Measurements from ENCODE around the gene HGD.
"Not testable (repeated sequence)": the region's sequence is repeated elsewhere in the genome, so short reads cannot be mapped to it uniquely, and the experiment has no call there.

Gene HGD

GRCh38 chr3:120680193-120680894 lies 1.7 kb downstream of the HGD start:
- no peak overlapping the region for H3K27ac ChIP-seq
- no peak for DNase-seq (ENCODE audit: low read depth, low spot score)

- peak overlapping the region; percentile 2 for H3K27ac ChIP-seq
- no peak for DNase-seq (ENCODE audit: low read depth, low spot score)
Observed at GRCh38 chr3:120678984-120679383, 3.1 kb downstream of the HGD start.

- H3K27ac ChIP-seq = peak overlapping the region; percentile 2
- peak; percentile 34 for DNase-seq (ENCODE audit: low read depth, low spot score)
Observed at GRCh38 chr3:120678331-120678947, 3.6 kb downstream of the HGD start.

- DNase-seq (ENCODE audit: low read depth, low spot score); H3K27ac ChIP-seq: not testable (repeated sequence)
Observed at GRCh38 chr3:120677193-120677592, 4.8 kb downstream of the HGD start.

GRCh38 chr3:120673116-120673515 lies 8.9 kb downstream of the HGD start:
- DNase-seq (ENCODE audit: low read depth, low spot score) = no peak
- H3K27ac ChIP-seq = no peak overlapping the region

GRCh38 chr3:120670576-120670975 lies 11.5 kb downstream of the HGD start:
- no peak overlapping the region for H3K27ac ChIP-seq
- DNase-seq (ENCODE audit: low read depth, low spot score) = no peak

GRCh38 chr3:120664926-120665325 lies 17.1 kb downstream of the HGD start:
- no peak for DNase-seq (ENCODE audit: low read depth, low spot score)
- H3K27ac ChIP-seq = no peak overlapping the region

- no peak overlapping the region for H3K27ac ChIP-seq
- no peak for DNase-seq (ENCODE audit: low read depth, low spot score)
Observed at GRCh38 chr3:120661945-120662344, 20.1 kb downstream of the HGD start.

- DNase-seq (ENCODE audit: low read depth, low spot score) = no peak
- H3K27ac ChIP-seq = no peak overlapping the region
Observed at GRCh38 chr3:120661106-120661905, 20.7 kb downstream of the HGD start.

GRCh38 chr3:120659834-120660233 lies 22.2 kb downstream of the HGD start:
- no peak overlapping the region for H3K27ac ChIP-seq
- DNase-seq (ENCODE audit: low read depth, low spot score) = no peak

- H3K27ac ChIP-seq = no peak overlapping the region
- DNase-seq (ENCODE audit: low read depth, low spot score) = no peak
Observed at GRCh38 chr3:120659285-120659684, 22.8 kb downstream of the HGD start.

- no peak for DNase-seq (ENCODE audit: low read depth, low spot score)
- H3K27ac ChIP-seq = no peak overlapping the region
Observed at GRCh38 chr3:120652896-120653545, 29.0 kb downstream of the HGD start.

GRCh38 chr3:120652281-120652680 lies 29.8 kb downstream of the HGD start:
- no peak overlapping the region for H3K27ac ChIP-seq
- DNase-seq (ENCODE audit: low read depth, low spot score) = no peak

GRCh38 chr3:120650311-120650710 lies 31.7 kb downstream of the HGD start:
- no peak for DNase-seq (ENCODE audit: low read depth, low spot score)
- H3K27ac ChIP-seq = no peak overlapping the region

- no peak for DNase-seq (ENCODE audit: low read depth, low spot score)
- H3K27ac ChIP-seq = no peak overlapping the region
Observed at GRCh38 chr3:120649830-120650233, 32.2 kb downstream of the HGD start.

GRCh38 chr3:120648290-120648689 lies 33.7 kb downstream of the HGD start:
- DNase-seq (ENCODE audit: low read depth, low spot score) = no peak
- H3K27ac ChIP-seq = no peak overlapping the region

- DNase-seq (ENCODE audit: low read depth, low spot score) = no peak
- H3K27ac ChIP-seq = no peak overlapping the region
Observed at GRCh38 chr3:120646771-120647432, 35.1 kb downstream of the HGD start.

GRCh38 chr3:120645083-120645845 lies 36.8 kb downstream of the HGD start:
- no peak overlapping the region for H3K27ac ChIP-seq
- DNase-seq (ENCODE audit: low read depth, low spot score) = no peak

- DNase-seq (ENCODE audit: low read depth, low spot score) = no peak
Observed at GRCh38 chr3:120642368-120642948, 39.6 kb downstream of the HGD start.

More at GRCh38 chr3:120642368-120642948, 39.6 kb downstream of the HGD start:
- no peak overlapping the region for H3K27ac ChIP-seq

Data from epithelial cell of prostate (primary cell).